ENCODE data around the gene GLIS1. TPM values are rescaled to one million over a fixed set of nuclear protein-coding genes. Genes with fewer than 3 reads are reported as not detected.

GLIS1 gene
- total RNA-seq, 1 experiment from 2014 or later = not detected

GRCh38 chr1:53642215-53642555 lies 96.8 kb downstream of the GLIS1 start:
- DNase-seq = no peak
- Histone ChIP-seq H3F3A (ENCODE audit: insufficient read depth, low read depth) (no peaks in the 10 kb centered on the region), H4K20me1 (ENCODE audit: insufficient read depth) (no peaks in the 10 kb centered on the region), H3K27ac (no peak overlapping the region), H3K4me1 (replicated peaks; ENCODE audit: insufficient read depth) (no peaks in the 10 kb centered on the region), H3K9me2 (ENCODE audit: insufficient read depth) (no peaks in the 10 kb centered on the region), H3K36me3 (ENCODE audit: low read depth) (no peaks in the 10 kb centered on the region), H3K4me2 (no peak overlapping the region), H3K4me3 (no peak overlapping the region), H2AFZ (no peak overlapping the region), H3K9me3 (ENCODE audit: insufficient read depth, low read depth) (no peaks in the 10 kb centered on the region), H3K27me3 (ENCODE audit: insufficient read depth, low read depth) (peaks cover 18% of the 10 kb centered on the region), H3K79me2 (ENCODE audit: low read depth) (no peaks in the 10 kb centered on the region)
- no TSS peak for BruUV-seq (replicated peaks)
- intact Hi-C loops (cut with micrococcal nuclease; ENCODE audit: unreplicated experiment) = no loop called here
- CTCF ChIA-PET = no interaction called here
- POLR2A ChIA-PET (ENCODE audit: unreplicated experiment) = no interaction called here
- no peak for TF ChIP-seq EZH2 (IDR thresholded peaks at IDR 0.05; ENCODE audit: low read depth)
- TF ChIP-seq, protein P1, sequence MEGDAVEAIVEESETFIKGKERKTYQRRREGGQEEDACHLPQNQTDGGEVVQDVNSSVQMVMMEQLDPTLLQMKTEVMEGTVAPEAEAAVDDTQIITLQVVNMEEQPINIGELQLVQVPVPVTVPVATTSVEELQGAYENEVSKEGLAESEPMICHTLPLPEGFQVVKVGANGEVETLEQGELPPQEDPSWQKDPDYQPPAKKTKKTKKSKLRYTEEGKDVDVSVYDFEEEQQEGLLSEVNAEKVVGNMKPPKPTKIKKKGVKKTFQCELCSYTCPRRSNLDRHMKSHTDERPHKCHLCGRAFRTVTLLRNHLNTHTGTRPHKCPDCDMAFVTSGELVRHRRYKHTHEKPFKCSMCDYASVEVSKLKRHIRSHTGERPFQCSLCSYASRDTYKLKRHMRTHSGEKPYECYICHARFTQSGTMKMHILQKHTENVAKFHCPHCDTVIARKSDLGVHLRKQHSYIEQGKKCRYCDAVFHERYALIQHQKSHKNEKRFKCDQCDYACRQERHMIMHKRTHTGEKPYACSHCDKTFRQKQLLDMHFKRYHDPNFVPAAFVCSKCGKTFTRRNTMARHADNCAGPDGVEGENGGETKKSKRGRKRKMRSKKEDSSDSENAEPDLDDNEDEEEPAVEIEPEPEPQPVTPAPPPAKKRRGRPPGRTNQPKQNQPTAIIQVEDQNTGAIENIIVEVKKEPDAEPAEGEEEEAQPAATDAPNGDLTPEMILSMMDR (conservative IDR thresholded peaks at IDR 0.05) = no peak

DNA sequence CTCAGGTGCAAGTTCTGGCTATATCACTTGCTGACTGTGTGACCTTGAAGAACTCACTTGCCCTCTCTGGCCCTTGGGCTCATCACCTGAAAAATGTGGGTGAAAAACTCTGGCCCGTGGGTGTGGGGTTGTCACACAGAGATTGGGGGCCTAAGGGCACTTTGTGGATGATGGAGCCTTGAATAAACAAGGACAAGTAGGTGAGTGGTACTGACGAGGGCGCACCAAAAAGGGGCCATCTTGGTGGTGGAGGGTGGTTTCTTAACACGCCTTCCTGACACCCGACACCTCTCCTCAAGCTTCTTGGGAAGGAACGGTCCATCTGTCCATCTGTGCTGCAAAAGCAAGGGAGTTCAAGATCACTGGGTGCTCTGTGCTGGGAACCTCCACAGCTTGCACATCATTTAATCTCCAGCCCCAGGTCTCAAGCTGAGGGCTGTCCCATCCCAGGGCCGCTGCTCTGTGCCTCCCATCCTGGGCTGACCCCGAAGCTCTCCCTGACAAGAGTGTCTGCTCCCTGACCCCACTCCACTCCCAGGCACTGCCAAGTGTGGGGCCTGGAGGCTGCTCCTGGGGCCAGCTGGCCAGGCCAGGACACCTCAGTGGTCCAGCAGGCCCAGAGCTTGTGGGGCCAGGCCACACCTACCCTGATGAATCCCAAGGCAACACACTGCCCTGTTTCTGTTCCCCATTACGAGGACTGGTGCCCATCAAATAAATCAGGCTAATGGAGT lies 97.3 kb downstream of the GLIS1 start:
- no TSS peak for BruUV-seq (replicated peaks)
- CTCF ChIA-PET = no interaction called here
- H4K20me1 ChIP-seq (ENCODE audit: insufficient read depth) = no peaks in the 10 kb centered on the region

GRCh38 chr1:53640701-53641075 lies 98.3 kb downstream of the GLIS1 start:
- Histone ChIP-seq H4K20me1 (ENCODE audit: insufficient read depth) (no peaks in the 10 kb centered on the region), H3K27ac (no peak overlapping the region), H3K79me2 (ENCODE audit: low read depth) (no peaks in the 10 kb centered on the region), H3K36me3 (ENCODE audit: low read depth) (no peaks in the 10 kb centered on the region), H3K27me3 (ENCODE audit: insufficient read depth, low read depth) (0 out of 2 replicates have a peak, but pooled peaks cover 7% of the 10 kb centered on the region), H3K9me3 (ENCODE audit: insufficient read depth, low read depth) (no peaks in the 10 kb centered on the region), H3F3A (ENCODE audit: insufficient read depth, low read depth) (no peaks in the 10 kb centered on the region), H3K4me1 (replicated peaks; ENCODE audit: insufficient read depth) (no peaks in the 10 kb centered on the region), H3K4me3 (no peak overlapping the region), H2AFZ (no peak overlapping the region), H3K9me2 (ENCODE audit: insufficient read depth) (no peaks in the 10 kb centered on the region), H3K4me2 (no peak overlapping the region)
- no peak for DNase-seq
- ChIA-PET POLR2A (ENCODE audit: unreplicated experiment) (no interaction called here), CTCF (no interaction called here)
- BruUV-seq (replicated peaks) = no TSS peak
- intact Hi-C loops (cut with micrococcal nuclease; ENCODE audit: unreplicated experiment) = no loop called here
- TF ChIP-seq EZH2 (IDR thresholded peaks at IDR 0.05; ENCODE audit: low read depth) = no peak
- TF ChIP-seq, protein P1 (conservative IDR thresholded peaks at IDR 0.05) = no peak

More for the DNA sequence above, 97.3 kb downstream of the GLIS1 start:
- DNase-seq = no peak
- peaks cover 13% of the 10 kb centered on the region; the same call in 1 of the 2 replicates for H3K27me3 ChIP-seq (ENCODE audit: insufficient read depth, low read depth)
- H3K4me1 ChIP-seq (replicated peaks; ENCODE audit: insufficient read depth) = no peaks in the 10 kb centered on the region
- no peak for TF ChIP-seq EZH2 (IDR thresholded peaks at IDR 0.05; ENCODE audit: low read depth)
- TF ChIP-seq, protein P1 (conservative IDR thresholded peaks at IDR 0.05) = no peak
- no peaks in the 10 kb centered on the region for H3K36me3 ChIP-seq (ENCODE audit: low read depth)
- no peaks in the 10 kb centered on the region for H3K9me3 ChIP-seq (ENCODE audit: insufficient read depth, low read depth)
- H3F3A ChIP-seq (ENCODE audit: insufficient read depth, low read depth) = no peaks in the 10 kb centered on the region
- no peak overlapping the region for H2AFZ ChIP-seq
- H3K9me2 ChIP-seq (ENCODE audit: insufficient read depth) = no peaks in the 10 kb centered on the region
- no peak overlapping the region for H3K4me3 ChIP-seq
- H3K79me2 ChIP-seq (ENCODE audit: low read depth) = no peaks in the 10 kb centered on the region
- intact Hi-C loops (cut with micrococcal nuclease; ENCODE audit: unreplicated experiment) = no loop called here
- H3K4me2 ChIP-seq = no peak overlapping the region
- H3K27ac ChIP-seq = no peak overlapping the region
- POLR2A ChIA-PET (ENCODE audit: unreplicated experiment) = no interaction called here

Data from PC-9 (cell line).